Osteoblast (primary cell): Measurements from ENCODE around the gene TSPAN13. TPM values are rescaled to one million over a fixed set of nuclear protein-coding genes. Genes with fewer than 3 reads are reported as not detected.

Experiments
- DNase-seq: peaks from one replicate; pipeline ENCODE4 v3.0.0; 2011; ENCODE audit warnings: low spot score, mixed read lengths; ENCODE audit not compliant: insufficient read length; ENCODE audit errors: missing footprints
- H2AFZ ChIP-seq: 2 replicates; pipeline ENCODE4 v1.6.0; 2011; ENCODE audit warnings: mild to moderate bottlenecking, low read length
- H3K27ac ChIP-seq: 2 replicates; pipeline ENCODE4 v1.5.1; 2011; ENCODE audit warnings: mild to moderate bottlenecking, low read depth, low read length, moderate library complexity
- H3K27me3 ChIP-seq: 2 replicates; pipeline ENCODE4 v1.6.0; 2012; ENCODE audit warnings: mild to moderate bottlenecking, control low read depth, inconsistent platforms, low read length, moderate library complexity; ENCODE audit not compliant: insufficient read depth
- H3K36me3 ChIP-seq: 2 replicates; pipeline ENCODE4 v1.5.1; 2011; ENCODE audit warnings: mild to moderate bottlenecking, low read length, control low read depth, moderate library complexity; ENCODE audit not compliant: insufficient read depth
- H3K4me1 ChIP-seq: 2 replicates; pipeline ENCODE4 v1.5.1; 2011; ENCODE audit warnings: mild to moderate bottlenecking, low read length, control low read depth, moderate library complexity; ENCODE audit not compliant: insufficient read depth
- H3K4me2 ChIP-seq: 2 replicates; pipeline ENCODE4 v1.6.0; 2011; ENCODE audit warnings: mild to moderate bottlenecking, low read length; ENCODE audit not compliant: insufficient read depth
- H3K4me3 ChIP-seq: fragments of 200-600 bp; sonication (generic); 3 replicates; pipeline ENCODE4 v1.5.1; 2012; ENCODE audit warnings: mild to moderate bottlenecking, low read length, inconsistent platforms; ENCODE audit not compliant: insufficient read depth
- H3K79me2 ChIP-seq: 2 replicates; pipeline ENCODE4 v1.6.0; 2012; ENCODE audit warnings: mild to moderate bottlenecking, low read length, control low read depth, inconsistent platforms; ENCODE audit not compliant: insufficient read depth
- H3K9me3 ChIP-seq: 2 replicates; pipeline ENCODE4 v1.5.1; 2011; ENCODE audit warnings: low read depth, low read length, control low read depth
- H4K20me1 ChIP-seq: 2 replicates; pipeline ENCODE4 v1.6.0; 2012; ENCODE audit warnings: mild to moderate bottlenecking, low read length, control low read depth; ENCODE audit not compliant: insufficient read depth
- CTCF ChIP-seq: IDR thresholded peaks from 2 replicates; pipeline ENCODE4 v1.5.1; 2011; ENCODE audit warnings: mild to moderate bottlenecking, low read depth, low read length, moderate library complexity; ENCODE audit errors: extremely low read depth
- total RNA-seq: library from RNA; depleted of rRNA; stranded (reverse); fragments of >200 nt; gene quantifications from 2 replicates; pipeline ENCODE4 v1.2.3, GENCODE V29; 2012

Gene TSPAN13
- total RNA-seq, 1 donor: 1.8 TPM

GRCh38 chr7:16811551-16811950 is 58.0 kb downstream of the TSPAN13 start:
- Histone ChIP-seq H3K4me1 (peaks cover 17% of the 10 kb centered on the region), H3K4me2 (peak overlapping the region; percentile 1), H3K27me3 (no peaks in the 10 kb centered on the region), H3K27ac (peak overlapping the region; percentile 46), H3K79me2 (no peaks in the 10 kb centered on the region), H3K9me3 (no peaks in the 10 kb centered on the region), H3K36me3 (no peaks in the 10 kb centered on the region), H4K20me1 (no peaks in the 10 kb centered on the region), H3K4me3 (no peak overlapping the region), H2AFZ (no peak overlapping the region)
- no peak for TF ChIP-seq CTCF
- DNase-seq: no peak

GRCh38 chr7:16812542-16813231 is 59.1 kb downstream of the TSPAN13 start:
- H3K36me3 ChIP-seq: no peaks in the 10 kb centered on the region
- H4K20me1 ChIP-seq: no peaks in the 10 kb centered on the region
- peak overlapping the region; percentile 50 for H3K27ac ChIP-seq
- peak overlapping the region; percentile 61 for H2AFZ ChIP-seq
- no peak for TF ChIP-seq CTCF
- H3K4me2 ChIP-seq: peak overlapping the region; percentile 72
- H3K79me2 ChIP-seq: no peaks in the 10 kb centered on the region
- no peaks in the 10 kb centered on the region for H3K27me3 ChIP-seq
- DNase-seq: no peak
- peaks cover 18% of the 10 kb centered on the region for H3K4me1 ChIP-seq
- no peaks in the 10 kb centered on the region for H3K9me3 ChIP-seq
- peak overlapping the region; percentile 8 for H3K4me3 ChIP-seq

GRCh38 chr7:16813232-16813616 is 59.7 kb downstream of the TSPAN13 start:
- Histone ChIP-seq H3K27me3 (no peaks in the 10 kb centered on the region), H3K4me1 (peaks cover 22% of the 10 kb centered on the region), H2AFZ (peak overlapping the region; percentile 61), H3K27ac (peak overlapping the region; percentile 50), H3K4me2 (peak overlapping the region; percentile 72), H4K20me1 (no peaks in the 10 kb centered on the region), H3K4me3 (peak overlapping the region; percentile 8), H3K36me3 (no peaks in the 10 kb centered on the region), H3K9me3 (no peaks in the 10 kb centered on the region), H3K79me2 (no peaks in the 10 kb centered on the region)
- no peak for TF ChIP-seq CTCF
- DNase-seq: no peak

- Histone ChIP-seq H3K4me1 (peaks cover 22% of the 10 kb centered on the region), H4K20me1 (no peaks in the 10 kb centered on the region), H3K27me3 (no peaks in the 10 kb centered on the region), H3K36me3 (no peaks in the 10 kb centered on the region), H2AFZ (no peak overlapping the region), H3K4me2 (no peak overlapping the region), H3K9me3 (no peaks in the 10 kb centered on the region), H3K79me2 (no peaks in the 10 kb centered on the region), H3K27ac (no peak overlapping the region), H3K4me3 (no peak overlapping the region)
- no peak for TF ChIP-seq CTCF
- DNase-seq: no peak
These were observed 61.4 kb downstream of the TSPAN13 start for GRCh38 chr7:16815001-16815400.
